Effector memory CD4-positive, alpha-beta T cell (primary cell): ENCODE measurements around the gene TMEM181.

ENCODE experiments used
- DNase-seq, 3 donors: peaks; one replicate each; pipeline ENCODE4 v3.0.0-alpha.2; 2020
- H3K27ac ChIP-seq: 2 replicates; pipeline ENCODE4 v1.7.0; 2013; ENCODE audit warnings: mild to moderate bottlenecking, low read length, moderate library complexity; ENCODE audit not compliant: insufficient read depth, poor library complexity, severe bottlenecking
- H3K27me3 ChIP-seq: replicated peaks from 2 replicates; pipeline ENCODE4 v1.7.0; 2013; ENCODE audit warnings: mild to moderate bottlenecking, low read length; ENCODE audit not compliant: insufficient read depth, control insufficient read depth, poor library complexity, severe bottlenecking
- H3K36me3 ChIP-seq: 2 replicates; pipeline ENCODE4 v1.7.0; 2013; ENCODE audit warnings: mild to moderate bottlenecking, low read length, moderate library complexity; ENCODE audit not compliant: control insufficient read depth, insufficient read depth
- H3K4me1 ChIP-seq: 2 replicates; pipeline ENCODE4 v1.7.0; 2013; ENCODE audit warnings: low read length, mild to moderate bottlenecking; ENCODE audit not compliant: control insufficient read depth, insufficient read depth, poor library complexity, severe bottlenecking
- H3K4me3 ChIP-seq: 2 replicates; pipeline ENCODE4 v1.7.0; 2013; ENCODE audit warnings: low read length, low read depth, mild to moderate bottlenecking; ENCODE audit not compliant: insufficient read depth, poor library complexity, severe bottlenecking
- H3K9me3 ChIP-seq: 2 replicates; pipeline ENCODE4 v1.7.0; 2013; ENCODE audit warnings: mild to moderate bottlenecking, low read length, moderate library complexity; ENCODE audit not compliant: control insufficient read depth

The TMEM181 gene

GRCh38 chr6:158619922-158620801 lies 60.3 kb downstream of the TMEM181 start:
- H3K27me3 ChIP-seq, result no peaks in the 10 kb centered on the region
- no peaks in the 10 kb centered on the region for H3K4me1 ChIP-seq
- no peak overlapping the region for H3K4me3 ChIP-seq
- no peak overlapping the region for H3K27ac ChIP-seq
- H3K9me3 ChIP-seq, result no peaks in the 10 kb centered on the region
- no peak for DNase-seq
- H3K36me3 ChIP-seq, result peaks cover 27% of the 10 kb centered on the region

GRCh38 chr6:158620963-158621693 lies 61.2 kb downstream of the TMEM181 start:
- Histone ChIP-seq H3K27ac (no peak overlapping the region), H3K27me3 (no peaks in the 10 kb centered on the region), H3K36me3 (peaks cover 36% of the 10 kb centered on the region), H3K9me3 (no peaks in the 10 kb centered on the region), H3K4me1 (no peaks in the 10 kb centered on the region), H3K4me3 (no peak overlapping the region)
- no peak for DNase-seq

- Histone ChIP-seq H3K4me1 (no peaks in the 10 kb centered on the region), H3K36me3 (peaks cover 41% of the 10 kb centered on the region), H3K9me3 (no peaks in the 10 kb centered on the region), H3K27ac (no peak overlapping the region), H3K27me3 (no peaks in the 10 kb centered on the region), H3K4me3 (no peak overlapping the region)
- DNase-seq, result no peak
Observed at GRCh38 chr6:158621694-158622544, 62.0 kb downstream of the TMEM181 start.

GRCh38 chr6:158622545-158623190 lies 62.8 kb downstream of the TMEM181 start:
- H3K27ac ChIP-seq, result no peak overlapping the region
- H3K9me3 ChIP-seq, result no peaks in the 10 kb centered on the region
- no peak for DNase-seq
- H3K4me3 ChIP-seq, result no peak overlapping the region
- no peaks in the 10 kb centered on the region for H3K27me3 ChIP-seq
- H3K4me1 ChIP-seq, result no peaks in the 10 kb centered on the region
- H3K36me3 ChIP-seq, result peaks cover 49% of the 10 kb centered on the region

GRCh38 chr6:158624684-158625682 lies 65.1 kb downstream of the TMEM181 start:
- peak overlapping the region; percentile 16 for H3K27ac ChIP-seq
- no peaks in the 10 kb centered on the region for H3K27me3 ChIP-seq
- H3K4me1 ChIP-seq, result no peaks in the 10 kb centered on the region
- no peak for DNase-seq
- H3K9me3 ChIP-seq, result no peaks in the 10 kb centered on the region
- no peak overlapping the region for H3K4me3 ChIP-seq
- H3K36me3 ChIP-seq, result peaks cover 63% of the 10 kb centered on the region

- H3K4me1 ChIP-seq, result no peaks in the 10 kb centered on the region
- H3K9me3 ChIP-seq, result no peaks in the 10 kb centered on the region
- no peak overlapping the region for H3K4me3 ChIP-seq
- peaks cover 66% of the 10 kb centered on the region for H3K36me3 ChIP-seq
- no peaks in the 10 kb centered on the region for H3K27me3 ChIP-seq
- no peak for DNase-seq
- H3K27ac ChIP-seq, result no peak overlapping the region
Observed at GRCh38 chr6:158625881-158626305, 66.0 kb downstream of the TMEM181 start.

- Histone ChIP-seq H3K9me3 (no peaks in the 10 kb centered on the region), H3K4me1 (no peaks in the 10 kb centered on the region), H3K4me3 (no peak overlapping the region), H3K36me3 (peaks cover 66% of the 10 kb centered on the region), H3K27me3 (no peaks in the 10 kb centered on the region), H3K27ac (no peak overlapping the region)
- no peak for DNase-seq
Observed at GRCh38 chr6:158626360-158627167, 66.7 kb downstream of the TMEM181 start.

- Histone ChIP-seq H3K4me1 (no peaks in the 10 kb centered on the region), H3K27me3 (no peaks in the 10 kb centered on the region), H3K36me3 (peaks cover 67% of the 10 kb centered on the region), H3K27ac (no peak overlapping the region), H3K9me3 (no peaks in the 10 kb centered on the region), H3K4me3 (no peak overlapping the region)
- no peak for DNase-seq
Observed at GRCh38 chr6:158627168-158627939, 67.5 kb downstream of the TMEM181 start.
